Measurements from ENCODE around the gene CEP63. TPM values are rescaled to one million over a fixed set of nuclear protein-coding genes. Genes with fewer than 3 reads are reported as not detected.

Gene CEP63
- total RNA-seq, 2 experiments from 2014 or later = 21.8 to 22.0 TPM

DNA sequence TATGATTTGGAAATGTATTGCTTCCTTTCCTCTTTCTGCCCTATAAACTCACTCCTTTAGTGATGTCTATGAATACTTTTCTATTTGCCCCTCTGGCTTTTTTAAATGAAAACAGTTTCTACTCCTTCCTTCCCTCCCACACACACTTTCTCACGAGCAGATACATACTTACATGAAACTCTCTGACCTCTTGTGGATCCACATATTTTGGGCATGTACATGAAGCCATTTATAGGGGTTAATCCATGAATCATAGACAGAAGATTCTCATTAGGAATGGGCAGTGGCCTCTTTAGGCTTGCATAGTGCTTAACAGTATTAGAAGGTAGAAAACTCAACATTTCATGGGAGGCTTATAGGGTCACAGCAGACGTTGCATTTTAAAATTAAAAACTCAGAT, 24.9 kb upstream of the CEP63 start:
- Mint-ChIP-seq H3K27ac (no peak overlapping the region), H3K9me3 (no peaks in the 10 kb centered on the region), H3K36me3 (no peaks in the 10 kb centered on the region), H3K27me3 (peaks cover 6% of the 10 kb centered on the region), H3K4me1 (no peaks in the 10 kb centered on the region), H3K4me3 (no peak overlapping the region)
- no peak for DNase-seq

GRCh38 chr3:134462331-134462941, 23.4 kb upstream of the CEP63 start:
- peaks cover 6% of the 10 kb centered on the region for H3K27me3 Mint-ChIP-seq
- no peak overlapping the region for H3K4me3 Mint-ChIP-seq
- H3K4me1 Mint-ChIP-seq = no peaks in the 10 kb centered on the region
- H3K36me3 Mint-ChIP-seq = no peaks in the 10 kb centered on the region
- H3K9me3 Mint-ChIP-seq = no peaks in the 10 kb centered on the region
- no peak for DNase-seq
- no peak overlapping the region for H3K27ac Mint-ChIP-seq

- Mint-ChIP-seq H3K36me3 (no peaks in the 10 kb centered on the region), H3K9me3 (no peaks in the 10 kb centered on the region), H3K27ac (no peak overlapping the region), H3K4me3 (no peak overlapping the region), H3K27me3 (peaks cover 3% of the 10 kb centered on the region), H3K4me1 (no peaks in the 10 kb centered on the region)
- DNase-seq = no peak
These were observed 22.2 kb upstream of the CEP63 start for GRCh38 chr3:134463676-134464063.

DNA sequence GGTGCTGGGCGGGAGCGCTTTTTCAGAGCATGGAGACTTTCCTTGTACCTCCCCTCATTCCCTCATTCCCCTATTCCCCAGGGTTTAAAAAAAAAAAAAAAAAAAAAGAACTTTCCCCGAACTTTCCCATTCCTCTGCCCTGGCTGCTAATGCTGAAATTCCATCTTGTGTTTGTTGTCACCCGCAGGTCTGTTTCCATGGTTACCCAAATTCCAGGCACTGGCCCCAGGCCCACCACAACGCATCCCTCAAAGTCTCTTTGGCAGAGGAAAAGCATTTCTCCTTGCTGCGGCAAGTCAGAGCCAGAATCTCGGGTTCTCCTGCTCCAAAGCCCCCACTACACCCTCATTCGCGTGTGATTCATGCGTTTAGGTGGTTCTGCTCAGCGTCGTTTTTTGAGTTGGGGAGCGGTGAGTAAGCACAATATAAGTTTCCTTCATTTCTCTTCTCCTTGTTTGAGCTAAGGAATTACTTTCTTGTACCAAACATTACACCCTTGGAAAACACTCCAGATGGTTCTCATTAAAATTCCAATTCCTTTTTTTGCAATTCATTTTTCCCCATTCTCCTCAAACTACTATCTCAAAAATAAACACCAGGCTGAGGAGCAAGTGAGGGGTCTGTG, 21.7 kb upstream of the CEP63 start:
- Mint-ChIP-seq H3K27me3 (peaks cover 3% of the 10 kb centered on the region), H3K36me3 (no peaks in the 10 kb centered on the region), H3K27ac (no peak overlapping the region), H3K9me3 (no peaks in the 10 kb centered on the region), H3K4me3 (no peak overlapping the region), H3K4me1 (no peaks in the 10 kb centered on the region)
- DNase-seq = no peak

GRCh38 chr3:134464689-134465365, 21.0 kb upstream of the CEP63 start:
- Mint-ChIP-seq H3K36me3 (no peaks in the 10 kb centered on the region), H3K4me3 (no peak overlapping the region), H3K9me3 (no peaks in the 10 kb centered on the region), H3K4me1 (no peaks in the 10 kb centered on the region), H3K27ac (no peak overlapping the region), H3K27me3 (peaks cover 3% of the 10 kb centered on the region)
- DNase-seq = no peak

DNA sequence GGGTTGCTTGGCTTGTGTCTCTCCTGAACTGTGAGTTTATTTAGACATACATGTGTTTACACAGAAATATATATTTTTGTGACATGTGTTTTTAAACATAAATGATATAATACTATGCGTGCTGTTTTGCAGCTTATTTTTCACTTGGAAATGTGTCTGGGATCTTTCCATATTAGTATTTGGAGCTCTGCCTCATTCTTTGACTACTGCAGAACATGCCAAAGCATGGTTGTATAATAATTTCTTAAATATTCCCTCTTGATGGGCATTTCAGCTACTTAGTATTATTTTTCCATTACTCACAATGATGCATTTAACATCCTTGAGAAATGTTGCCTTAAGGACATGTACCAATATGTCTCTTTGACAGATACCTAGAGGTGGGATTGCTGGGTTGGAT, 19.5 kb upstream of the CEP63 start:
- H3K4me1 Mint-ChIP-seq = no peaks in the 10 kb centered on the region
- H3K27me3 Mint-ChIP-seq = peaks cover 3% of the 10 kb centered on the region
- no peak overlapping the region for H3K4me3 Mint-ChIP-seq
- no peak for DNase-seq
- H3K9me3 Mint-ChIP-seq = no peaks in the 10 kb centered on the region
- no peaks in the 10 kb centered on the region for H3K36me3 Mint-ChIP-seq
- no peak overlapping the region for H3K27ac Mint-ChIP-seq

GRCh38 chr3:134468519-134468918, 17.3 kb upstream of the CEP63 start:
- no peaks in the 10 kb centered on the region for H3K36me3 Mint-ChIP-seq
- H3K9me3 Mint-ChIP-seq = no peaks in the 10 kb centered on the region
- peaks cover 1% of the 10 kb centered on the region for H3K4me1 Mint-ChIP-seq
- H3K4me3 Mint-ChIP-seq = no peak overlapping the region
- no peak overlapping the region for H3K27ac Mint-ChIP-seq
- H3K27me3 Mint-ChIP-seq = no peaks in the 10 kb centered on the region
- DNase-seq = no peak

DNA sequence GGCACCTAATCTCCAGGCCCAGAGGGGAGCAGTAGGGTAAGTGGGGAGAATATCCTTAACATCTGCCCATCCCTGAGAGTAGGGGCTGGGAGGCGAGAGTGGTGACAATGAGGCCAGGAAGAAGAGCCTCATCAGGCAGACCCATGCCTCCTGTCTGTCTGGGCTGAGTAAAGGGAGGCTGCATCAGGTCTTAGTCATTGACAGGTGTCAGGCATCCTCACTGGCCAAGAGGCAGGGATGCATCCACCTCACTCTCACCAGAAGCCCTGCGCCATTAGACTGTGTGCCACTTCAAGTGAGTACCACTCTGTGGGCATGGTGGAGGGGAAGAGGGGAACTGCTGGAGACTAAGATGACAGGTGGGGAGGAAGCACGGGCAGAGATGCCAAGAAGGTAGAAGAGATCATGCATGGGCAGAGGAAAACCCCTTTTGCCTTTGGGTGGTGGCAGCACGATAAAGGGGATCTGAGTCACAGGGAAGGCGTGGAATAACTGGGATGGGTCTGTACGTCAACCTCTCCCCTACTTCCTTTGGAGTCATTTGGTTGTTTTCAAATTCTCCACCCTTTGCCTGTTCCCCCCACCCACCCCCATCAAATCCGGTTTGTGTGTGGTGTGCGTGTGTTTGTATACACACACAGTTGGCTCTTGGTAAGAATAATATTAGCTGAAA, 14.2 kb upstream of the CEP63 start:
- Mint-ChIP-seq H3K9me3 (no peaks in the 10 kb centered on the region), H3K4me1 (peaks cover 1% of the 10 kb centered on the region), H3K27ac (no peak overlapping the region), H3K4me3 (no peak overlapping the region), H3K36me3 (no peaks in the 10 kb centered on the region), H3K27me3 (no peaks in the 10 kb centered on the region)
- DNase-seq = no peak

DNA sequence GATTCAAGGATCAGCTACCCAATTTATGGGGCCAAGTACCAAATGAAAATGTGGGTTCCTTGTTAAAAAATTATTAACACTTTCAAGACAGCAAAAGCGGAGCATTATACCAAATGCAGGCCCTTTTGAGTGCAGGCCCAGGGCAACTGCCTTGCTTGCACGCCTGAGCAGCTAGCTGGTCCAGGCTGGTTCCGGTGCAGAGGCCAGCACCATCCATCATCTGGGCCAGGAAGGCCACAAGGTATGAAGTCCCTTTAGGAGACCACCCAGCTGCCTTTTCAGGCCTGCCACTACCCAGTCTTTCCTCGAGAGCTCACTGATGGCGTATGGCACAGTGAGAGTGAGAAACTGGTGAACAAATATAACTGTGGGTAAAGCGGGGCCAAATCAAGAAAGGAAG, 13.0 kb upstream of the CEP63 start:
- H3K36me3 Mint-ChIP-seq = peaks cover 3% of the 10 kb centered on the region
- DNase-seq = no peak
- no peak overlapping the region for H3K27ac Mint-ChIP-seq
- no peaks in the 10 kb centered on the region for H3K9me3 Mint-ChIP-seq
- H3K4me3 Mint-ChIP-seq = no peak overlapping the region
- peaks cover 1% of the 10 kb centered on the region for H3K4me1 Mint-ChIP-seq
- H3K27me3 Mint-ChIP-seq = no peaks in the 10 kb centered on the region

DNA sequence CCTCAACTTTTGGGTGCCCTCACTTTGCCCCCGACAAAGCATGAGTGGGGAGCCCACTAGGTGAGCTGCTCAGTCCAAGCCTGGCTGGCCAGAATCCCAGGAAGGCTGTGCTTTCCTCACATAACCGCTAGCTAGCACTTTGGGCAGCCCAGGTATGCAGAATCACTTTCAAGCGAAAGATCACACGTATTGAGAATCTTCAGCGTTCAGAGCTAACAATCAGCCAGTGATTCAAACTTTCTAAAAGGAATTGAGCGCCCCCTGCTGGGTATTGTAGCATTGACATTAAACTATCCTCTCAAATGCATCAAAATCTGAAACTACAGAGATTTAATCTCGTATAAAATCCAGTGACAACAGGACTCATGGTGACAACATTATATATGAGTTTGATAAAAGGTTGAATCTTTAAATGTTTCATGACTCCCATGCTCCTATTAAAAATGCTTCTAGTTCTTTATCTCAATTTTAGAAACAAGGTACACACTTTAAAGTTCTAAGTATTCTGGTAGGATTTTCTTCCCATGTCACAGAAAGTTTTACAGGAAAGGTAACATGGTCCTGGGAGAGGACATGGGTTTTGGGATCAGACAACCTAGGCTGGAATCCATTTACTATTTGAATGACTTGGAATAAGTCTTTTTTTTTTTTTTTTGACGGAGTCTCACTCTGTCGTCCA, 11.8 kb upstream of the CEP63 start:
- Mint-ChIP-seq H3K9me3 (no peaks in the 10 kb centered on the region), H3K27ac (no peak overlapping the region), H3K36me3 (peaks cover 3% of the 10 kb centered on the region), H3K4me3 (no peak overlapping the region), H3K4me1 (peaks cover 1% of the 10 kb centered on the region), H3K27me3 (no peaks in the 10 kb centered on the region)
- peak; percentile 57 for DNase-seq

DNA sequence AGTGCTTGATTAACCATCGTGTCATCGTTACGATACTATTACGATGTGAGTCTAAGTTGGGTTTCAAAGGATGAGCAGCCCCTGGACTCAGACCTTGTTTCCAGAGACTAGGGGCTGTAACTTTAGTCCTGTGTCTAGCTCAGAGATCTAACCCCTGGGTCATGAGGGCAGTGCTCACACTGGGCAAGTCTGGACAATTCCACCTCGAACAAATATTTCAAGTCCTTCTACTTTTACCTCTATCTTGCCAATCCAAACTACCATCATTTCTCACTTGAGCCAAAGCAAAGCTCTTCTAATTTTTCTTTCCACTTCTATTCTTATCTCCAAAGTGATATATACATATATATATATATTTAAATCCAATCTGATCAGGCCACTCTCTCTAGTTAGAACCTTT, 10.9 kb upstream of the CEP63 start:
- no peak overlapping the region for H3K4me3 Mint-ChIP-seq
- no peak overlapping the region for H3K27ac Mint-ChIP-seq
- no peaks in the 10 kb centered on the region for H3K9me3 Mint-ChIP-seq
- peaks cover 6% of the 10 kb centered on the region for H3K36me3 Mint-ChIP-seq
- H3K4me1 Mint-ChIP-seq = peaks cover 1% of the 10 kb centered on the region
- no peaks in the 10 kb centered on the region for H3K27me3 Mint-ChIP-seq
- no peak for DNase-seq

GRCh38 chr3:134476306-134476705, 9.6 kb upstream of the CEP63 start:
- H3K27me3 Mint-ChIP-seq = no peaks in the 10 kb centered on the region
- H3K27ac Mint-ChIP-seq = no peak overlapping the region
- H3K4me1 Mint-ChIP-seq = peaks cover 6% of the 10 kb centered on the region
- H3K9me3 Mint-ChIP-seq = no peaks in the 10 kb centered on the region
- DNase-seq = no peak
- H3K4me3 Mint-ChIP-seq = no peak overlapping the region
- H3K36me3 Mint-ChIP-seq = peaks cover 9% of the 10 kb centered on the region

DNA sequence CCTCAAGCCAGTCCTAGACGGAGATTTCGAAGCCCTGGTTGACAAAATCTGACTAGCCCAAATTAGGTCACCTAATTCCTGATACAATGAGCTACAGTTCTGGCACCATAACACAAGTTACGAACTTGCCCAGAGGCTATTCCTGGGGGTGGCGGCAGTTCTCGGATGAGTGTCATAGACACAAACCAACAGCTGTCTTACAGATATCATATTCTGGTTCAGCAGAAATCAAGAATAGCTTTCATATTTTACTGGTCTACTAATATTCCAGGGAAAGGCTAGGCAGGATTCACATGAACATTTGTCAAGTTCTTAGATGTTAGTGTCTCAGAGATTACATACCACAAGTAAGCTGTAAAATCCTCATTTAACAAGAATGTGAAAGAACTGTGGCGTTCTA, 8.9 kb upstream of the CEP63 start:
- no peaks in the 10 kb centered on the region for H3K27me3 Mint-ChIP-seq
- H3K27ac Mint-ChIP-seq = no peak overlapping the region
- H3K36me3 Mint-ChIP-seq = peaks cover 9% of the 10 kb centered on the region
- no peak overlapping the region for H3K4me3 Mint-ChIP-seq
- H3K9me3 Mint-ChIP-seq = no peaks in the 10 kb centered on the region
- peaks cover 5% of the 10 kb centered on the region for H3K4me1 Mint-ChIP-seq
- no peak for DNase-seq

GRCh38 chr3:134477938-134478337, 7.9 kb upstream of the CEP63 start:
- no peaks in the 10 kb centered on the region for H3K9me3 Mint-ChIP-seq
- peaks cover 9% of the 10 kb centered on the region for H3K36me3 Mint-ChIP-seq
- no peaks in the 10 kb centered on the region for H3K27me3 Mint-ChIP-seq
- H3K4me3 Mint-ChIP-seq = no peak overlapping the region
- peaks cover 6% of the 10 kb centered on the region for H3K4me1 Mint-ChIP-seq
- no peak overlapping the region for H3K27ac Mint-ChIP-seq
- DNase-seq = no peak

GRCh38 chr3:134480546-134480945, 5.3 kb upstream of the CEP63 start:
- Mint-ChIP-seq H3K4me3 (no peak overlapping the region), H3K9me3 (no peaks in the 10 kb centered on the region), H3K4me1 (peaks cover 24% of the 10 kb centered on the region), H3K27me3 (no peaks in the 10 kb centered on the region), H3K27ac (peak overlapping the region; percentile 29), H3K36me3 (peaks cover 24% of the 10 kb centered on the region)
- DNase-seq = no peak
